Measurements from ENCODE around the gene POLR3K.

The POLR3K gene

DNA sequence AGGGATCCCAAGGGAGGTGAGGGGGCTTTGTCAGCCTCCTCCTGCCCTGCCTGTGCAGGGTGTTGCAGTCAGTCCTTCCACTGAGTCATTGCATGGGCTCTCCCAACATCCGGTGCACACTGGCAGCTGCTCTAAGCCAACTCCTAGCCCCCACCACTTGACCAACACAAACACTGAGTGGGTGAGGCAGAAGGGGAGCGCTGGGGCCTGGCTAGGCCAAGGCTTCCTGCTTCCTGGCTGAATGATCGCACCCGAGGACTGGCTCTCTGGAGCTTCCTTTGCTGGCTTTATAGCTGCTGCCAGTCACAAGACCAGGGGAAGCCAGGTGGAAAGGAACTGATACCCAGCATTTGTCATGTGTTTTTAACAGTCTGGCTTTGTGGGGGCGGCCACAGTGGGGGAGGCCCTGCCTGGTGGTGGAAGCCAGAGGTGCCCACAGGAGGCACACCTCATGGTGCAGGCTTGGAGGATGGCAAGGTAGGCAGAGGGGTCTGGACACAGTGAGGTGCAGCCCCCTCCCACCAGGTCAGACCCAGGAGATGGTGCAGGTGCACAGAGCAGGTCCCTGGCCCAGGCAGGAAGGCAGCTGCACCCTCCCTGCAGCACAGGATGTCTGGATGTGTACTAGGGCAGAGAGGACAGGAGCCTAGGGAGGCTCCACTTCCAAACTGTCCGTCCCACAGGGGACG lies 31.5 kb upstream of the POLR3K start (continued):
- TF ChIP-seq REPIN1 (tag by site-specific recombination; IDR thresholded peaks at IDR 0.05; ENCODE audit: low read depth) (no peak), ZNF404 (tag by site-specific recombination; IDR thresholded peaks at IDR 0.05) (no peak), ZBTB8A (tag by site-specific recombination; IDR thresholded peaks at IDR 0.05) (no peak), ZBTB1 (tag by site-specific recombination; IDR thresholded peaks at IDR 0.05) (no peak), ZNF202 (tag by site-specific recombination; IDR thresholded peaks at IDR 0.05; ENCODE audit: borderline replicate concordance) (no peak), GFI1B (tag by site-specific recombination; IDR thresholded peaks at IDR 0.05) (no peak), ZNF473 (tag by site-specific recombination; IDR thresholded peaks at IDR 0.05) (no peak), TRIM28 (IDR thresholded peaks at IDR 0.05; ENCODE audit: borderline replicate concordance, low read length) (no peak), ZNF629 (tag by site-specific recombination; IDR thresholded peaks at IDR 0.05) (0 out of 2 replicates have a peak, but pooled peaks have one; percentile 15), OVOL3 (tag by site-specific recombination; IDR thresholded peaks at IDR 0.05) (no peak), ZNF132 (tag by site-specific recombination; IDR thresholded peaks at IDR 0.05; ENCODE audit: borderline replicate concordance) (no peak), ZNF501 (tag by site-specific recombination; IDR thresholded peaks at IDR 0.05) (no peak), EGR2 (tag by site-specific recombination; IDR thresholded peaks at IDR 0.05; ENCODE audit: low read depth) (peak; percentile 79), ZXDB (tag by site-specific recombination; IDR thresholded peaks at IDR 0.05) (no peak), KLF7 (tag by site-specific recombination; IDR thresholded peaks at IDR 0.05; ENCODE audit: borderline replicate concordance) (no peak), ZNF114 (tag by site-specific recombination; IDR thresholded peaks at IDR 0.05) (no peak), ZNF623 (tag by site-specific recombination; IDR thresholded peaks at IDR 0.05) (no peak), ZNF624 (tag by site-specific recombination; IDR thresholded peaks at IDR 0.05) (no peak)
- TF ChIP-seq, protein P1, sequence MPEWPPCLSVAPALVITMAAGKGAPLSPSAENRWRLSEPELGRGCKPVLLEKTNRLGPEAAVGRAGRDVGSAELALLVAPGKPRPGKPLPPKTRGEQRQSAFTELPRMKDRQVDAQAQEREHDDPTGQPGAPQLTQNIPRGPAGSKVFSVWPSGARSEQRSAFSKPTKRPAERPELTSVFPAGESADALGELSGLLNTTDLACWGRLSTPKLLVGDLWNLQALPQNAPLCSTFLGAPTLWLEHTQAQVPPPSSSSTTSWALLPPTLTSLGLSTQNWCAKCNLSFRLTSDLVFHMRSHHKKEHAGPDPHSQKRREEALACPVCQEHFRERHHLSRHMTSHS (tag by site-specific recombination; IDR thresholded peaks at IDR 0.05) = no peak
- TF ChIP-seq, protein P2, sequence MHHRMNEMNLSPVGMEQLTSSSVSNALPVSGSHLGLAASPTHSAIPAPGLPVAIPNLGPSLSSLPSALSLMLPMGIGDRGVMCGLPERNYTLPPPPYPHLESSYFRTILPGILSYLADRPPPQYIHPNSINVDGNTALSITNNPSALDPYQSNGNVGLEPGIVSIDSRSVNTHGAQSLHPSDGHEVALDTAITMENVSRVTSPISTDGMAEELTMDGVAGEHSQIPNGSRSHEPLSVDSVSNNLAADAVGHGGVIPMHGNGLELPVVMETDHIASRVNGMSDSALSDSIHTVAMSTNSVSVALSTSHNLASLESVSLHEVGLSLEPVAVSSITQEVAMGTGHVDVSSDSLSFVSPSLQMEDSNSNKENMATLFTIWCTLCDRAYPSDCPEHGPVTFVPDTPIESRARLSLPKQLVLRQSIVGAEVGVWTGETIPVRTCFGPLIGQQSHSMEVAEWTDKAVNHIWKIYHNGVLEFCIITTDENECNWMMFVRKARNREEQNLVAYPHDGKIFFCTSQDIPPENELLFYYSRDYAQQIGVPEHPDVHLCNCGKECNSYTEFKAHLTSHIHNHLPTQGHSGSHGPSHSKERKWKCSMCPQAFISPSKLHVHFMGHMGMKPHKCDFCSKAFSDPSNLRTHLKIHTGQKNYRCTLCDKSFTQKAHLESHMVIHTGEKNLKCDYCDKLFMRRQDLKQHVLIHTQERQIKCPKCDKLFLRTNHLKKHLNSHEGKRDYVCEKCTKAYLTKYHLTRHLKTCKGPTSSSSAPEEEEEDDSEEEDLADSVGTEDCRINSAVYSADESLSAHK (tag by site-specific recombination; IDR thresholded peaks at IDR 0.05) = no peak
- TF ChIP-seq, protein P3, sequence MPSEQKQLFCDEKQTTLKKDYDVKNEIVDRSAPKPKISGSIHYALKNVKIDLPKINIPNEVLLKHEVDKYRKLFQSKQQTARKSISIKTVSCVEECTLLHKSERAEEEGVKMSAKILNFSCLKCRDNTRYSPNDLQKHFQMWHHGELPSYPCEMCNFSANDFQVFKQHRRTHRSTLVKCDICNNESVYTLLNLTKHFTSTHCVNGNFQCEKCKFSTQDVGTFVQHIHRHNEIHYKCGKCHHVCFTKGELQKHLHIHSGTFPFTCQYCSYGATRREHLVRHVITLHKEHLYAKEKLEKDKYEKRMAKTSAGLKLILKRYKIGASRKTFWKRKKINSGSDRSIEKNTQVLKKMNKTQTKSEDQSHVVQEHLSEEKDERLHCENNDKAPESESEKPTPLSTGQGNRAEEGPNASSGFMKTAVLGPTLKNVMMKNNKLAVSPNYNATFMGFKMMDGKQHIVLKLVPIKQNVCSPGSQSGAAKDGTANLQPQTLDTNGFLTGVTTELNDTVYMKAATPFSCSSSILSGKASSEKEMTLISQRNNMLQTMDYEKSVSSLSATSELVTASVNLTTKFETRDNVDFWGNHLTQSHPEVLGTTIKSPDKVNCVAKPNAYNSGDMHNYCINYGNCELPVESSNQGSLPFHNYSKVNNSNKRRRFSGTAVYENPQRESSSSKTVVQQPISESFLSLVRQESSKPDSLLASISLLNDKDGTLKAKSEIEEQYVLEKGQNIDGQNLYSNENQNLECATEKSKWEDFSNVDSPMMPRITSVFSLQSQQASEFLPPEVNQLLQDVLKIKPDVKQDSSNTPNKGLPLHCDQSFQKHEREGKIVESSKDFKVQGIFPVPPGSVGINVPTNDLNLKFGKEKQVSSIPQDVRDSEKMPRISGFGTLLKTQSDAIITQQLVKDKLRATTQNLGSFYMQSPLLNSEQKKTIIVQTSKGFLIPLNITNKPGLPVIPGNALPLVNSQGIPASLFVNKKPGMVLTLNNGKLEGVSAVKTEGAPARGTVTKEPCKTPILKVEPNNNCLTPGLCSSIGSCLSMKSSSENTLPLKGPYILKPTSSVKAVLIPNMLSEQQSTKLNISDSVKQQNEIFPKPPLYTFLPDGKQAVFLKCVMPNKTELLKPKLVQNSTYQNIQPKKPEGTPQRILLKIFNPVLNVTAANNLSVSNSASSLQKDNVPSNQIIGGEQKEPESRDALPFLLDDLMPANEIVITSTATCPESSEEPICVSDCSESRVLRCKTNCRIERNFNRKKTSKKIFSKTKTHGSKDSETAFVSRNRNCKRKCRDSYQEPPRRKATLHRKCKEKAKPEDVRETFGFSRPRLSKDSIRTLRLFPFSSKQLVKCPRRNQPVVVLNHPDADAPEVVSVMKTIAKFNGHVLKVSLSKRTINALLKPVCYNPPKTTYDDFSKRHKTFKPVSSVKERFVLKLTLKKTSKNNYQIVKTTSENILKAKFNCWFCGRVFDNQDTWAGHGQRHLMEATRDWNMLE (tag by site-specific recombination; conservative IDR thresholded peaks at IDR 0.05; ENCODE audit: low read depth) = no peak
- TF ChIP-seq, protein P4, sequence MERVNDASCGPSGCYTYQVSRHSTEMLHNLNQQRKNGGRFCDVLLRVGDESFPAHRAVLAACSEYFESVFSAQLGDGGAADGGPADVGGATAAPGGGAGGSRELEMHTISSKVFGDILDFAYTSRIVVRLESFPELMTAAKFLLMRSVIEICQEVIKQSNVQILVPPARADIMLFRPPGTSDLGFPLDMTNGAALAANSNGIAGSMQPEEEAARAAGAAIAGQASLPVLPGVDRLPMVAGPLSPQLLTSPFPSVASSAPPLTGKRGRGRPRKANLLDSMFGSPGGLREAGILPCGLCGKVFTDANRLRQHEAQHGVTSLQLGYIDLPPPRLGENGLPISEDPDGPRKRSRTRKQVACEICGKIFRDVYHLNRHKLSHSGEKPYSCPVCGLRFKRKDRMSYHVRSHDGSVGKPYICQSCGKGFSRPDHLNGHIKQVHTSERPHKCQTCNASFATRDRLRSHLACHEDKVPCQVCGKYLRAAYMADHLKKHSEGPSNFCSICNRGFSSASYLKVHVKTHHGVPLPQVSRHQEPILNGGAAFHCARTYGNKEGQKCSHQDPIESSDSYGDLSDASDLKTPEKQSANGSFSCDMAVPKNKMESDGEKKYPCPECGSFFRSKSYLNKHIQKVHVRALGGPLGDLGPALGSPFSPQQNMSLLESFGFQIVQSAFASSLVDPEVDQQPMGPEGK (tag by site-specific recombination; IDR thresholded peaks at IDR 0.05) = peak; percentile 56; the same call in 1 of the 2 replicates
- TF ChIP-seq, protein P5, sequence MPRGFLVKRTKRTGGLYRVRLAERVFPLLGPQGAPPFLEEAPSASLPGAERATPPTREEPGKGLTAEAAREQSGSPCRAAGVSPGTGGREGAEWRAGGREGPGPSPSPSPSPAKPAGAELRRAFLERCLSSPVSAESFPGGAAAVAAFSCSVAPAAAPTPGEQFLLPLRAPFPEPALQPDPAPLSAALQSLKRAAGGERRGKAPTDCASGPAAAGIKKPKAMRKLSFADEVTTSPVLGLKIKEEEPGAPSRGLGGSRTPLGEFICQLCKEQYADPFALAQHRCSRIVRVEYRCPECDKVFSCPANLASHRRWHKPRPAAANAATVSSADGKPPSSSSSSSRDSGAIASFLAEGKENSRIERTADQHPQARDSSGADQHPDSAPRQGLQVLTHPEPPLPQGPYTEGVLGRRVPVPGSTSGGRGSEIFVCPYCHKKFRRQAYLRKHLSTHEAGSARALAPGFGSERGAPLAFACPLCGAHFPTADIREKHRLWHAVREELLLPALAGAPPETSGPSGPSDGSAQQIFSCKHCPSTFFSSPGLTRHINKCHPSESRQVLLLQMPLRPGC (tag by site-specific recombination; IDR thresholded peaks at IDR 0.05) = no peak
- TF ChIP-seq, protein P6, sequence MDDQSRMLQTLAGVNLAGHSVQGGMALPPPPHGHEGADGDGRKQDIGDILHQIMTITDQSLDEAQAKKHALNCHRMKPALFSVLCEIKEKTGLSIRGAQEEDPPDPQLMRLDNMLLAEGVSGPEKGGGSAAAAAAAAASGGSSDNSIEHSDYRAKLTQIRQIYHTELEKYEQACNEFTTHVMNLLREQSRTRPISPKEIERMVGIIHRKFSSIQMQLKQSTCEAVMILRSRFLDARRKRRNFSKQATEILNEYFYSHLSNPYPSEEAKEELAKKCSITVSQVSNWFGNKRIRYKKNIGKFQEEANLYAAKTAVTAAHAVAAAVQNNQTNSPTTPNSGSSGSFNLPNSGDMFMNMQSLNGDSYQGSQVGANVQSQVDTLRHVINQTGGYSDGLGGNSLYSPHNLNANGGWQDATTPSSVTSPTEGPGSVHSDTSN (CRISPR knock-in tag; IDR thresholded peaks at IDR 0.05) = no peak
- TF ChIP-seq, protein P7, sequence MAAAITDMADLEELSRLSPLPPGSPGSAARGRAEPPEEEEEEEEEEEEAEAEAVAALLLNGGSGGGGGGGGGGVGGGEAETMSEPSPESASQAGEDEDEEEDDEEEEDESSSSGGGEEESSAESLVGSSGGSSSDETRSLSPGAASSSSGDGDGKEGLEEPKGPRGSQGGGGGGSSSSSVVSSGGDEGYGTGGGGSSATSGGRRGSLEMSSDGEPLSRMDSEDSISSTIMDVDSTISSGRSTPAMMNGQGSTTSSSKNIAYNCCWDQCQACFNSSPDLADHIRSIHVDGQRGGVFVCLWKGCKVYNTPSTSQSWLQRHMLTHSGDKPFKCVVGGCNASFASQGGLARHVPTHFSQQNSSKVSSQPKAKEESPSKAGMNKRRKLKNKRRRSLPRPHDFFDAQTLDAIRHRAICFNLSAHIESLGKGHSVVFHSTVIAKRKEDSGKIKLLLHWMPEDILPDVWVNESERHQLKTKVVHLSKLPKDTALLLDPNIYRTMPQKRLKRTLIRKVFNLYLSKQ (tag by site-specific recombination; IDR thresholded peaks at IDR 0.05; ENCODE audit: borderline replicate concordance) = no peak

All from HEK293 (cell line).